Measurements from ENCODE around the gene SS18L1.

GRCh38 chr20:62196286-62196685 is 52.7 kb downstream of the SS18L1 start:
- no peak for TF ChIP-seq POLR2A (IDR thresholded peaks at IDR 0.05)
- TF ChIP-seq CTCF (IDR thresholded peaks at IDR 0.05), result no peak
